BLaER1 treated with 17β-estradiol and CSF1 and Interleukin-3, amounts not matched to agents 10 nM and 100 nM (cell line): ENCODE data around the gene CCNA1.

ENCODE experiments used
- H3K27ac ChIP-seq, 11 experiments: shearing (Covaris generic); formaldehyde crosslinking; 2 replicates each; pipeline ENCODE4 v1.8.1; 2022
- H3K27me3 ChIP-seq, 11 experiments: shearing (Covaris generic); formaldehyde crosslinking; 2 replicates each; pipeline ENCODE4 v1.8.1; 2022
- H3K36me3 ChIP-seq, 11 experiments: shearing (Covaris generic); formaldehyde crosslinking; 2 replicates each; pipeline ENCODE4 v1.8.1; 2022
- H3K4me1 ChIP-seq, 10 experiments: shearing (Covaris generic); formaldehyde crosslinking; 2 replicates each; pipeline ENCODE4 v1.8.1; 2022
- H3K4me2 ChIP-seq, 11 experiments: shearing (Covaris generic); formaldehyde crosslinking; 2 replicates each; pipeline ENCODE4 v1.8.1; 2022
- H3K4me3 ChIP-seq, 10 experiments: shearing (Covaris generic); formaldehyde crosslinking; 2 replicates each; pipeline ENCODE4 v1.8.1; 2022
- H3K9ac ChIP-seq, 11 experiments: shearing (Covaris generic); formaldehyde crosslinking; 2 replicates each; pipeline ENCODE4 v1.8.1; 2022
- H3K9me3 ChIP-seq, 11 experiments: shearing (Covaris generic); formaldehyde crosslinking; replicated peaks in 1 of 11; 2 replicates each; pipeline ENCODE4 v1.8.1; 2022
- H4K20me1 ChIP-seq, 11 experiments: shearing (Covaris generic); formaldehyde crosslinking; 2 replicates each; pipeline ENCODE4 v1.8.1; 2022
- Cebpa-rat ChIP-seq, 11 experiments: shearing (Covaris generic); IDR thresholded peaks; 2 replicates each; pipeline ENCODE4 v1.8.1; 2022

CCNA1 gene

GRCh38 chr13:36432106-36432544 lies at the start of gene CCNA1:
Gene CCNA1 (plus strand): TSS chr13:36432495. CDS start chr13:36433057, 562 bp downstream.
- TF ChIP-seq Cebpa-rat (IDR thresholded peaks at IDR 0.05), result no peak
- H3K4me2 ChIP-seq, result peak within 1 kb of the TSS; percentile 89 to 100 (median 98)
- peak within 1 kb of the TSS; percentile 52 to 92 (median 74); a peak in 21 of 22 replicates for H3K27ac ChIP-seq
- peaks cover 10 to 71% (median 42%) of the 10 kb centered on the region in 10 experiments for H3K4me1 ChIP-seq
- H3K9me3 ChIP-seq, result peaks cover 0 to 11% (median 0%) of the 10 kb centered on the region in 11 experiments; a peak in 7 of 22 replicates
- peaks cover 0 to 43% (median 0%) of the 10 kb centered on the region in 11 experiments; a peak in 6 of 22 replicates for H4K20me1 ChIP-seq
- peaks cover 0 to 36% (median 0%) of the 10 kb centered on the region in 11 experiments; a peak in 10 of 22 replicates for H3K36me3 ChIP-seq
- H3K27me3 ChIP-seq, result peaks cover 16 to 64% (median 49%) of the 10 kb centered on the region in 11 experiments
- H3K4me3 ChIP-seq, result peak within 1 kb of the TSS; percentile 68 to 90 (median 72)
- H3K9ac ChIP-seq, result peak within 1 kb of the TSS; percentile 70 to 91 (median 80)

- Histone ChIP-seq H3K4me1 (0 out of 20 replicates have a peak, but pooled peaks cover 0 to 3% (median 0%) of the 10 kb centered on the region in 10 experiments), H3K9ac (no peak overlapping the region), H3K4me3 (no peak overlapping the region), H3K27me3 (no peaks in the 10 kb centered on the region), H3K36me3 (no peaks in the 10 kb centered on the region), H3K9me3 (peaks cover 0 to 10% (median 0%) of the 10 kb centered on the region in 11 experiments; a peak in 1 of 22 replicates), H3K27ac (no peak overlapping the region), H4K20me1 (no peaks in the 10 kb centered on the region), H3K4me2 (no peak overlapping the region)
- TF ChIP-seq Cebpa-rat (IDR thresholded peaks at IDR 0.05), result no peak
Measured at GRCh38 chr13:36385489-36385888, 46.8 kb upstream of the CCNA1 start.

GRCh38 chr13:36395280-36395679 lies 37.0 kb upstream of the CCNA1 start:
- no peak overlapping the region for H3K9ac ChIP-seq

GRCh38 chr13:36405151-36405550 lies 27.1 kb upstream of the CCNA1 start:
- Histone ChIP-seq H3K27me3 (no peaks in the 10 kb centered on the region), H3K4me1 (peaks cover 0 to 16% (median 10%) of the 10 kb centered on the region in 10 experiments; a peak in 12 of 20 replicates), H3K9me3 (peaks cover 0 to 80% (median 4%) of the 10 kb centered on the region in 11 experiments; a peak in 10 of 22 replicates), H3K4me3 (peak overlapping the region in 1 of 10 experiments; percentile 20; a peak in 1 of 20 replicates), H4K20me1 (no peaks in the 10 kb centered on the region), H3K27ac (peak overlapping the region in 8 of 11 experiments; percentile 12 to 49 (median 26); a peak in 11 of 22 replicates), H3K36me3 (peaks cover 0 to 23% (median 0%) of the 10 kb centered on the region in 11 experiments; a peak in 6 of 22 replicates), H3K9ac (no peak overlapping the region; a peak in 1 of 22 replicates), H3K4me2 (peak overlapping the region in 7 of 11 experiments; percentile 33 to 86 (median 78); a peak in 14 of 22 replicates)
- TF ChIP-seq Cebpa-rat (IDR thresholded peaks at IDR 0.05), result no peak

More at GRCh38 chr13:36395280-36395679, 37.0 kb upstream of the CCNA1 start:
- Histone ChIP-seq H3K4me3 (no peak overlapping the region), H3K4me2 (peak overlapping the region in 5 of 11 experiments; percentile 17 to 51 (median 37); a peak in 7 of 22 replicates), H4K20me1 (no peaks in the 10 kb centered on the region), H3K4me1 (peaks cover 0 to 21% (median 6%) of the 10 kb centered on the region in 10 experiments; a peak in 9 of 20 replicates), H3K27ac (peak overlapping the region in 3 of 11 experiments; percentile 4 to 36 (median 24); a peak in 5 of 22 replicates), H3K9me3 (peaks cover 0 to 29% (median 10%) of the 10 kb centered on the region in 11 experiments; a peak in 9 of 22 replicates), H3K27me3 (no peaks in the 10 kb centered on the region), H3K36me3 (no peaks in the 10 kb centered on the region)
- no peak for TF ChIP-seq Cebpa-rat (IDR thresholded peaks at IDR 0.05)

- peak overlapping the region in 8 of 11 experiments; percentile 14 to 84 (median 58); a peak in 13 of 22 replicates for H3K4me2 ChIP-seq
- peak overlapping the region in 10 of 11 experiments; percentile 37 to 100 (median 96); a peak in 17 of 22 replicates for H3K27ac ChIP-seq
- H3K27me3 ChIP-seq, result no peaks in the 10 kb centered on the region
- peaks cover 0 to 44% (median 20%) of the 10 kb centered on the region in 11 experiments; a peak in 16 of 22 replicates for H3K36me3 ChIP-seq
- H3K9ac ChIP-seq, result peak overlapping the region in 2 of 11 experiments; percentile 27 to 88; a peak in 3 of 22 replicates
- TF ChIP-seq Cebpa-rat (IDR thresholded peaks at IDR 0.05), result no peak
- no peaks in the 10 kb centered on the region for H4K20me1 ChIP-seq
- peak overlapping the region in 6 of 10 experiments; percentile 33 to 64 (median 52); a peak in 11 of 20 replicates for H3K4me3 ChIP-seq
- peaks cover 29 to 60% (median 49%) of the 10 kb centered on the region in 10 experiments for H3K4me1 ChIP-seq
- peaks cover 21 to 81% (median 45%) of the 10 kb centered on the region in 11 experiments for H3K9me3 ChIP-seq
Measured at GRCh38 chr13:36412736-36413135, 19.6 kb upstream of the CCNA1 start.

GRCh38 chr13:36413161-36413560 lies 19.1 kb upstream of the CCNA1 start:
- Histone ChIP-seq H3K9ac (peak overlapping the region in 6 of 11 experiments; percentile 68 to 88 (median 81); a peak in 10 of 22 replicates), H3K36me3 (peaks cover 0 to 44% (median 20%) of the 10 kb centered on the region in 11 experiments; a peak in 16 of 22 replicates), H3K4me3 (peak overlapping the region in 8 of 10 experiments; percentile 32 to 64 (median 43); a peak in 14 of 20 replicates), H4K20me1 (no peaks in the 10 kb centered on the region), H3K27me3 (no peaks in the 10 kb centered on the region), H3K27ac (peak overlapping the region; percentile 4 to 100 (median 97); a peak in 21 of 22 replicates), H3K4me2 (peak overlapping the region; percentile 13 to 84 (median 48); a peak in 19 of 22 replicates), H3K9me3 (peaks cover 21 to 77% (median 45%) of the 10 kb centered on the region in 11 experiments), H3K4me1 (peaks cover 31 to 61% (median 50%) of the 10 kb centered on the region in 10 experiments)
- TF ChIP-seq Cebpa-rat (IDR thresholded peaks at IDR 0.05), result no peak

- Histone ChIP-seq H3K4me1 (peaks cover 39 to 74% (median 63%) of the 10 kb centered on the region in 10 experiments), H4K20me1 (no peaks in the 10 kb centered on the region), H3K9me3 (peaks cover 21 to 65% (median 44%) of the 10 kb centered on the region in 11 experiments), H3K4me2 (peak overlapping the region; percentile 13 to 84 (median 53)), H3K4me3 (peak overlapping the region in 8 of 10 experiments; percentile 32 to 64 (median 43); a peak in 13 of 20 replicates), H3K9ac (peak overlapping the region; percentile 11 to 88 (median 72); a peak in 18 of 22 replicates), H3K27ac (peak overlapping the region; percentile 87 to 100 (median 97); a peak in 21 of 22 replicates), H3K27me3 (no peaks in the 10 kb centered on the region), H3K36me3 (peaks cover 0 to 38% (median 20%) of the 10 kb centered on the region in 11 experiments; a peak in 16 of 22 replicates)
- TF ChIP-seq Cebpa-rat (IDR thresholded peaks at IDR 0.05), result peak in 2 of 11 experiments; percentile 25 to 38; a peak in 1 of 22 replicates
Measured at GRCh38 chr13:36414461-36414860, 17.8 kb upstream of the CCNA1 start.

- Histone ChIP-seq H3K9me3 (peaks cover 21 to 41% (median 37%) of the 10 kb centered on the region in 11 experiments), H3K27me3 (no peaks in the 10 kb centered on the region), H3K36me3 (peaks cover 0 to 18% (median 6%) of the 10 kb centered on the region in 11 experiments; a peak in 16 of 22 replicates), H3K4me2 (peak overlapping the region; percentile 55 to 86 (median 76); a peak in 21 of 22 replicates), H3K9ac (peak overlapping the region; percentile 78 to 88 (median 84)), H4K20me1 (no peaks in the 10 kb centered on the region), H3K4me1 (peaks cover 39 to 96% (median 90%) of the 10 kb centered on the region in 10 experiments), H3K4me3 (peak overlapping the region in 4 of 10 experiments; percentile 2 to 32 (median 22); a peak in 6 of 20 replicates), H3K27ac (peak overlapping the region; percentile 87 to 100 (median 97))
- no peak for TF ChIP-seq Cebpa-rat (IDR thresholded peaks at IDR 0.05)
Measured at GRCh38 chr13:36417331-36417730, 15.0 kb upstream of the CCNA1 start.
